ENCODE data around the gene HOXB5.

- TF ChIP-seq POLR2A (IDR thresholded peaks at IDR 0.05) (no peak), CTCF (IDR thresholded peaks at IDR 0.05) (no peak)
Measured at GRCh38 chr17:48579471-48579759, 14.2 kb downstream of the HOXB5 start.
